ENCODE results near the gene BCAS3. TPM values are rescaled to one million over a fixed set of nuclear protein-coding genes. Genes with fewer than 3 reads are reported as not detected.
"Not testable (repeated sequence)": the region's sequence is repeated elsewhere in the genome, so short reads cannot be mapped to it uniquely, and the experiment has no call there.

The BCAS3 gene
- total RNA-seq, 1 donor from 2014 or later, result 38.1 TPM

DNA sequence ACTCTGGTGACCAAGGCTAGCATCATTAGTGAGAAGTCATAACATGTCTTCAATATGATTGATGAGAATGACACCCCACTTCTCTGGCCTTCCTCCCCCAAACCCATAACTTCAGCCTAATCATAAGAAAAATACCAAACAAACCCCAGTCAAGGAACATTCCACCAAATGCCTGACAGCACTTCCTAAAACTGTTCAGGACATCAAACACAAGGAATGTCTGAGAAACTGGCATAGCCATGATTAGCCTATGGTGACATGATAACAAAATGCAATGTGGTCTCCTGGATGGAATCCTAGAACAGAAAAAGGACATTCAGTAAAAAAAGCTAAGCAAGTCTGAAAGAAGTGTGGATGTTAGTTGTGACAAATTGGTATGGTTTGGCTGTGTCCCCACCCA lies 749.9 kb downstream of the BCAS3 start:
- H3K4me3 Mint-ChIP-seq (ENCODE audit: unreplicated experiment), result no peak overlapping the region
- DNase-seq (ENCODE audit: low spot score), result no peak
- H3K36me3 Mint-ChIP-seq (ENCODE audit: low read depth, unreplicated experiment), result no peaks in the 10 kb centered on the region
- H3K9me3 Mint-ChIP-seq (ENCODE audit: unreplicated experiment), result no peaks in the 10 kb centered on the region
- H3K27me3 Mint-ChIP-seq (ENCODE audit: unreplicated experiment), result no peaks in the 10 kb centered on the region
- no peaks in the 10 kb centered on the region for H3K4me1 Mint-ChIP-seq (ENCODE audit: unreplicated experiment)
- no peak overlapping the region for H3K27ac Mint-ChIP-seq (ENCODE audit: unreplicated experiment)
- TF ChIP-seq, protein P1, sequence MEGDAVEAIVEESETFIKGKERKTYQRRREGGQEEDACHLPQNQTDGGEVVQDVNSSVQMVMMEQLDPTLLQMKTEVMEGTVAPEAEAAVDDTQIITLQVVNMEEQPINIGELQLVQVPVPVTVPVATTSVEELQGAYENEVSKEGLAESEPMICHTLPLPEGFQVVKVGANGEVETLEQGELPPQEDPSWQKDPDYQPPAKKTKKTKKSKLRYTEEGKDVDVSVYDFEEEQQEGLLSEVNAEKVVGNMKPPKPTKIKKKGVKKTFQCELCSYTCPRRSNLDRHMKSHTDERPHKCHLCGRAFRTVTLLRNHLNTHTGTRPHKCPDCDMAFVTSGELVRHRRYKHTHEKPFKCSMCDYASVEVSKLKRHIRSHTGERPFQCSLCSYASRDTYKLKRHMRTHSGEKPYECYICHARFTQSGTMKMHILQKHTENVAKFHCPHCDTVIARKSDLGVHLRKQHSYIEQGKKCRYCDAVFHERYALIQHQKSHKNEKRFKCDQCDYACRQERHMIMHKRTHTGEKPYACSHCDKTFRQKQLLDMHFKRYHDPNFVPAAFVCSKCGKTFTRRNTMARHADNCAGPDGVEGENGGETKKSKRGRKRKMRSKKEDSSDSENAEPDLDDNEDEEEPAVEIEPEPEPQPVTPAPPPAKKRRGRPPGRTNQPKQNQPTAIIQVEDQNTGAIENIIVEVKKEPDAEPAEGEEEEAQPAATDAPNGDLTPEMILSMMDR (IDR thresholded peaks at IDR 0.05; ENCODE audit: unreplicated experiment), result no peak

DNA sequence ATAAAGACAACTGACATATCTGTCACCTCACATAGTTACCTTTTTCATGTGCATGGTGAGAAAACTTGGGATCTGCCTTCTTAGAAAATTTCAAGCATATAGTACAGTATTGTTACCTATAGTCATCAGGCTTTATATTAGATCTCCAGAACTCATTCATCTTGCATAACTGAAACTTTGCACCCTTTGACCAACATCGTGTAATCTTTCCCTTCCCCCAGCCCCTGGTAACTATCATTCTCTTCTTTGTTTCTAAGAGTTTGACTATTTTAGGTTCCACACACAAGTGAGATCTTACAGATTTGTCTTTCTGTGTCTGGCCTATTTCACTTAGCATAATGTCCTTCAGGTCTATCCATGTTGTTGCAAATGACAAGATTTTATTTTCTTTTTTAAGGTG lies 751.6 kb downstream of the BCAS3 start:
- Mint-ChIP-seq H3K27me3 (ENCODE audit: unreplicated experiment) (no peaks in the 10 kb centered on the region), H3K4me3 (ENCODE audit: unreplicated experiment) (no peak overlapping the region), H3K27ac (ENCODE audit: unreplicated experiment) (no peak overlapping the region), H3K4me1 (ENCODE audit: unreplicated experiment) (no peaks in the 10 kb centered on the region), H3K9me3 (ENCODE audit: unreplicated experiment) (no peaks in the 10 kb centered on the region), H3K36me3 (ENCODE audit: low read depth, unreplicated experiment) (no peaks in the 10 kb centered on the region)
- TF ChIP-seq, protein P1 (IDR thresholded peaks at IDR 0.05; ENCODE audit: unreplicated experiment), result no peak
- DNase-seq (ENCODE audit: low spot score), result no peak

DNA sequence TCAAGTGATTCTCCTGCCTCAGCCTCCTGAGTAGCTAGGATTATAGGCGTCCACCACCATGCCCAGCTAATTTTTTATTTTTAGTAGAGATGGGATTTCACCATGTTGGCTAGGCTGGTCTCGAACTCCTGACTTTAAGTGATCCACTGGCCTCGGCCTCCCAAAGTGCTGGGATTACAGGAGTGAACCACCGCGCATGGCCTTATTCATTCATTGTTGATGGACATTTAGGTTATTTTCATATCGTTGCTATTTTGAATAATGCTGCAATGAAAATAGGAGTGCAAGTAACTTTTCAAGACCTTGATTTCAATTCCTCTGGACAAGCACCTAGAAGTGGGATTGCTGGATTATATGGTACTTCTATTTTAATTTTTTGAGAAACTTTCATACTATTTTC lies 752.2 kb downstream of the BCAS3 start:
- H3K4me3 Mint-ChIP-seq (ENCODE audit: unreplicated experiment); DNase-seq (ENCODE audit: low spot score); H3K27me3 Mint-ChIP-seq (ENCODE audit: unreplicated experiment); H3K9me3 Mint-ChIP-seq (ENCODE audit: unreplicated experiment); H3K27ac Mint-ChIP-seq (ENCODE audit: unreplicated experiment); H3K36me3 Mint-ChIP-seq (ENCODE audit: low read depth, unreplicated experiment); H3K4me1 Mint-ChIP-seq (ENCODE audit: unreplicated experiment): not testable (repeated sequence)

DNA sequence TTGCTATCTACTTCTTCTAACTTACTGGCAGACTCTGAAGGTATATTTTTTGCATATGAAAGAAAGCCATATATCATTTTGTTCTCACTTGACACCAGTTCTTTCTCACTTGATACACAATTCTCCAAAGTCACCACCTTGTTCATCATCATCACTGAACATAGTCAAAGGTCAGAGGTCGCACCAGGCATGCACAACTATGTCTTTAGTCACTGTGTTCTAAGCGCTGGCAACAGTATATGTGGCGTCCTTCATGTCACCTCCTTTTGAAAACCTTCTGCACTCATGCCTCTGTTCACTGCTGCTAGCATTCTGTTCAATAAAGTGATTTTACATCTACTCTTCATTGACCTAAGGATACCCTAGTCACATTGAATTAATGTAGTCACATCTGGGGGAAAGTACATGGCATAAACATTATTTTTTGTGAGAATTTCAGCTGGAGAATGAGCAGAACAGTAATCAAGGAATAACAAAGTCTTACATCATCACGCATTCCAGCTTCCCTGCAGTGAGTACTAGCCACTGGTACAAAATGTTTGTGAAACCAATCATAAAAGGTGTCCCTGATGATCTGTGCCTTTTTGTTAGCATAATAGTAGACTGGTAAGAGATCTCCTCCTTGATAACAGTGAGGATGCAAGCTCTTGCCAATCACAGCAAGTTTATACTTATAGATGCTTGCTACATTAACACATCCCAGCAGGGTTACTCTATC lies 754.1 kb downstream of the BCAS3 start:
- no peak overlapping the region for H3K4me3 Mint-ChIP-seq (ENCODE audit: unreplicated experiment)
- DNase-seq (ENCODE audit: low spot score), result no peak
- TF ChIP-seq, protein P1 (IDR thresholded peaks at IDR 0.05; ENCODE audit: unreplicated experiment), result no peak
- H3K4me1 Mint-ChIP-seq (ENCODE audit: unreplicated experiment), result no peaks in the 10 kb centered on the region
- no peaks in the 10 kb centered on the region for H3K9me3 Mint-ChIP-seq (ENCODE audit: unreplicated experiment)
- no peaks in the 10 kb centered on the region for H3K36me3 Mint-ChIP-seq (ENCODE audit: low read depth, unreplicated experiment)
- no peak overlapping the region for H3K27ac Mint-ChIP-seq (ENCODE audit: unreplicated experiment)
- H3K27me3 Mint-ChIP-seq (ENCODE audit: unreplicated experiment), result no peaks in the 10 kb centered on the region

DNA sequence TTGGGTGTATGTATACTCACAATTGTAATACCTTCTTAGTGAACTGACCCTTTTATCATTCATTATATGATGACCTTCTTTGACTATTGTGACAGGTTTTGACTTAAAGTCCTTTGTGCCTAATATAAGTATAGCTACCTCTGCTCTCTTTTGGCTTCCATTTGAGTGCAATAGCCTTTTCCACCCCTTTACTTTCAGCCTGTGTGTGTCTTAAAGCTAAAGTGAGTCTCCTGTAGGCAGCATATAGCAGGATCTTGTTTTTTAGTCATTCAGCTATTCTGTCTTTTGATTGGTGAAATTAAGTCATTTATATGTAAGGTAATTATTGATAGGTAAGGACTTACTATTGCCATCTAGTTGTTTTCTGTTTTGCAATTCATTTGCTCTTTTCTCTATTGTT lies 758.6 kb downstream of the BCAS3 start:
- no peaks in the 10 kb centered on the region for H3K4me1 Mint-ChIP-seq (ENCODE audit: unreplicated experiment)
- no peaks in the 10 kb centered on the region for H3K9me3 Mint-ChIP-seq (ENCODE audit: unreplicated experiment)
- H3K27me3 Mint-ChIP-seq (ENCODE audit: unreplicated experiment), result no peaks in the 10 kb centered on the region
- H3K36me3 Mint-ChIP-seq (ENCODE audit: low read depth, unreplicated experiment), result peaks cover 4% of the 10 kb centered on the region
- H3K4me3 Mint-ChIP-seq (ENCODE audit: unreplicated experiment), result no peak overlapping the region
- H3K27ac Mint-ChIP-seq (ENCODE audit: unreplicated experiment), result no peak overlapping the region
- DNase-seq (ENCODE audit: low spot score), result no peak
- TF ChIP-seq, protein P1 (IDR thresholded peaks at IDR 0.05; ENCODE audit: unreplicated experiment), result no peak
